H1 (cell line): ENCODE results near the gene DNAJC27. TPM values are rescaled to one million over a fixed set of nuclear protein-coding genes. Genes with fewer than 3 reads are reported as not detected.

Source experiments
- CBX5 ChIP-seq: fragments of 300-800, 300-1000 bp; sonication (generic); IDR thresholded peaks from 2 replicates; pipeline ENCODE4 v1.7.1; 2016; ENCODE audit warnings: antibody characterized with exemption, low read length, low read depth
- CREB1 ChIP-seq: IDR thresholded peaks from 2 replicates; pipeline ENCODE4 v1.6.1; 2012; ENCODE audit warnings: inconsistent platforms
- RXRA ChIP-seq: IDR thresholded peaks from 2 replicates; pipeline ENCODE4 v1.6.1; 2011; ENCODE audit warnings: low read depth, mild to moderate bottlenecking, low read length, moderate library complexity; ENCODE audit not compliant: insufficient read depth
- polyA plus RNA-seq, 7 experiments: library from polyadenylated mRNA; depleted of rRNA in 3 of 7; stranded (reverse) in 5 of 7; unstranded in 2 of 7; fragments of >200 nt in 5 of 7; fragments of 200-250 nt in 2 of 7; gene quantifications; 1 replicate in 5 of 7; 2 replicates in 1 of 7; 4 replicates in 1 of 7; pipeline versions ENCODE4 v1.2.1 to v1.2.3, GENCODE V29; 2011 to 2013; ENCODE audit warnings: missing spikeins in 2 of 7, mixed read lengths in 2 of 7
- total RNA-seq: library from RNA; stranded (reverse); fragmentation: NEBNext Ultra II Directional; extraction: Animal tissue kit (Norgen Biotek cat#: 25700); gene quantifications from 2 replicates; pipeline ENCODE4 v1.2.1, GENCODE V29; 2021

The DNAJC27 gene
- total and polyA plus RNA-seq, 2 of the 8 experiments (the other 6 are each of a cell fraction or from before 2014, with no cell fraction given) = 1.4 to 4.5 TPM

GRCh38 chr2:24950102-24950501, 21.7 kb downstream of the DNAJC27 start (continued):
- no peak for TF ChIP-seq RXRA
- no peak for TF ChIP-seq CBX5
- TF ChIP-seq CREB1 = no peak
